Activated T-cell treated with anti-CD3 and anti-CD28 coated beads for 48 hours (primary cell): ENCODE measurements around the gene TAF4.
"Not testable (repeated sequence)": the region's sequence is repeated elsewhere in the genome, so short reads cannot be mapped to it uniquely, and the experiment has no call there.

Experiments
- DNase-seq: peaks from one replicate; pipeline ENCODE4 v3.0.0-alpha.2; 2020; ENCODE audit warnings: low read depth

The TAF4 gene

GRCh38 chr20:61998343-61999121 is 67.1 kb downstream of the TAF4 start:
- no peak for DNase-seq

GRCh38 chr20:61997891-61998290 is 67.8 kb downstream of the TAF4 start:
- no peak for DNase-seq

GRCh38 chr20:61997372-61997771 is 68.3 kb downstream of the TAF4 start:
- DNase-seq: no peak

GRCh38 chr20:61994546-61994945 is 71.1 kb downstream of the TAF4 start:
- DNase-seq: no peak

GRCh38 chr20:61993058-61993457 is 72.6 kb downstream of the TAF4 start:
- DNase-seq: no peak

GRCh38 chr20:61991476-61991875 is 74.2 kb downstream of the TAF4 start:
- DNase-seq: no peak

- no peak for DNase-seq
These were observed 75.2 kb downstream of the TAF4 start for GRCh38 chr20:61990484-61990883.

GRCh38 chr20:61989741-61990140 is 75.9 kb downstream of the TAF4 start:
- DNase-seq: no peak

- no peak for DNase-seq
These were observed 77.0 kb downstream of the TAF4 start for GRCh38 chr20:61988665-61989064.

- no peak for DNase-seq
These were observed 78.8 kb downstream of the TAF4 start for GRCh38 chr20:61986762-61987321.

GRCh38 chr20:61985096-61985495 is 80.6 kb downstream of the TAF4 start:
- DNase-seq: no peak

GRCh38 chr20:61984431-61984830 is 81.2 kb downstream of the TAF4 start:
- DNase-seq: not testable (repeated sequence)

GRCh38 chr20:61983965-61984364 is 81.7 kb downstream of the TAF4 start:
- DNase-seq: no peak

- DNase-seq: no peak
These were observed 82.7 kb downstream of the TAF4 start for GRCh38 chr20:61982951-61983315.

- no peak for DNase-seq
These were observed 83.3 kb downstream of the TAF4 start for GRCh38 chr20:61982191-61982950.

- DNase-seq: not testable (repeated sequence)
These were observed 84.0 kb downstream of the TAF4 start for GRCh38 chr20:61981691-61982090.

GRCh38 chr20:61980647-61981583 is 84.8 kb downstream of the TAF4 start:
- no peak for DNase-seq

- no peak for DNase-seq
These were observed 85.7 kb downstream of the TAF4 start for GRCh38 chr20:61979701-61980635.

- DNase-seq: no peak
These were observed 86.6 kb downstream of the TAF4 start for GRCh38 chr20:61979090-61979489.

GRCh38 chr20:61978491-61978890 is 87.2 kb downstream of the TAF4 start:
- no peak for DNase-seq

GRCh38 chr20:61977419-61977786 is 88.3 kb downstream of the TAF4 start:
- no peak for DNase-seq
